Kidney (tissue), 14 donors: ENCODE results near the gene CALCA. TPM values are rescaled to one million over a fixed set of nuclear protein-coding genes. Genes with fewer than 3 reads are reported as not detected.

Experiments used
- DNase-seq, 5 donors: peaks; one replicate each; pipeline ENCODE4 v3.0.0-alpha.2; 2013 to 2020
- FAIRE-seq: peaks from 2 replicates; lab custom pipeline; 2012; peaks lifted over from hg19 to GRCh38; lab: Jason Lieb, UNC
- H3K27ac ChIP-seq, 2 donors: one replicate each; pipeline ENCODE4 v1.7.0; 2013; ENCODE audit warnings: low read depth in 2 of 2, low read length in 2 of 2, inconsistent platforms in 1 of 2
- H3K27me3 ChIP-seq: one replicate; pipeline ENCODE4 v1.7.1; 2013; ENCODE audit warnings: low read length, inconsistent platforms; ENCODE audit not compliant: control insufficient read depth, insufficient read depth
- H3K36me3 ChIP-seq, 3 donors: one replicate each; pipeline versions ENCODE4 v1.7.0 to v1.7.1; 2013; ENCODE audit warnings: low read length in 3 of 3, control low read depth in 1 of 3, inconsistent platforms in 1 of 3; ENCODE audit not compliant: insufficient read depth in 3 of 3, control insufficient read depth in 2 of 3
- H3K4me1 ChIP-seq, 3 donors: one replicate each; pipeline versions ENCODE4 v1.7.0 to v1.7.1; 2013; ENCODE audit warnings: low read length in 3 of 3, inconsistent platforms in 1 of 3, low read depth in 1 of 3; ENCODE audit not compliant: control insufficient read depth in 2 of 3, insufficient read depth in 2 of 3
- H3K4me3 ChIP-seq, 3 donors: one replicate each; pipeline versions ENCODE4 v1.7.0 to v1.8.1; 2013; ENCODE audit warnings: low read length in 3 of 3, control low read depth in 1 of 3, inconsistent platforms in 1 of 3
- H3K9ac ChIP-seq, 3 donors: one replicate each; pipeline versions ENCODE4 v1.7.0 to v1.7.1; 2013; ENCODE audit warnings: low read length in 3 of 3, control low read depth in 1 of 3, inconsistent platforms in 1 of 3
- H3K9me3 ChIP-seq, 3 donors: one replicate each; pipeline versions ENCODE4 v1.7.0 to v1.7.1; 2013; ENCODE audit warnings: low read length in 3 of 3, control low read depth in 1 of 3, inconsistent platforms in 1 of 3; ENCODE audit not compliant: control insufficient read depth in 2 of 3, insufficient read depth in 1 of 3
- intact Hi-C: fragments of 100-400 bp; cut with DNase I; formaldehyde crosslinking; loops from one replicate; pipeline ENCODE4 v1.11.1; 2022
- polyA plus RNA-seq: library from polyadenylated mRNA; stranded (reverse); fragments of 350-450 nt; fragmentation: Illumina TruSeq; extraction: RNeasy Lipid Tissue Mini Kit (QIAGEN cat#74804); gene quantifications from one replicate; pipeline ENCODE4 v1.2.3, GENCODE V29; 2014; ENCODE audit warnings: low read depth, low replicate concordance; ENCODE audit not compliant: insufficient read depth
- total RNA-seq: library from RNA; stranded (reverse); fragmentation: NEBNext Ultra II Directional; extraction: Animal tissue kit (Norgen Biotek cat#: 25700); gene quantifications from one replicate; pipeline ENCODE4 v1.2.1, GENCODE V29; 2021
- TF ChIP-seq, protein P1 (sequence below): IDR thresholded peaks from 3 replicates; pipeline ENCODE4 v1.5.1; 2012; ENCODE audit warnings: mild to moderate bottlenecking, moderate library complexity, borderline replicate concordance; ENCODE audit not compliant: insufficient read depth; ENCODE audit errors: extremely low read depth
- donor health status: control.
- donor health status: control.
- donor health status: control.
- donor health status: control.
- donor health status: control.
- donor health status: DM: yes; HTN: yes; CAD: no.
- donor health status: Normal renal cell carcinoma (clear cell type).

Gene CALCA
- total and polyA plus RNA-seq, 2 donors from 2014 or later: 29.8 TPM; not detected in 1

DNA sequence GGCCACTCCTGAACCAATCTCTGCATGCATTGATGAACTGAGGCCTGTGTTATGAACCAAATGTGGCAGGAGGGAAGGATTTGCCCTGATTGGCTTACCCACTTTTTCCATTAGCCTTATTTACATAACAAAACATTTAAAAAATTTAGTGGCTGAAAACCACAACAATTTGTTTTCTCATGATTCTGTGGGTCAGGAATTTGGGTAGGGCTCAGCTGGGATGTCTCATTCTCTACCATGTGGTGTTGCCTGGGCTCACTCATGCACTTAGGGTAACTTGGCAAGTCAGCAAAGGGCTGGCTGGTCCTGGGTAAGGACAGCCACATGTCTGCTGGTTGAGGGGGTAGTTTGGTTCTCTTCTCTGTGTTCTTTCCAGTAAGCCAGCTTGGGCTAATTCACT lies 45.0 kb downstream of the CALCA start:
- FAIRE-seq (no peak), DNase-seq (no peak)
- no peak overlapping the region for H3K9ac ChIP-seq
- no peaks in the 10 kb centered on the region for H3K4me1 ChIP-seq
- H3K27me3 ChIP-seq: no peaks in the 10 kb centered on the region
- intact Hi-C loops: no loop called here
- H3K27ac ChIP-seq: no peak overlapping the region
- H3K36me3 ChIP-seq: no peaks in the 10 kb centered on the region
- TF ChIP-seq, protein P1, sequence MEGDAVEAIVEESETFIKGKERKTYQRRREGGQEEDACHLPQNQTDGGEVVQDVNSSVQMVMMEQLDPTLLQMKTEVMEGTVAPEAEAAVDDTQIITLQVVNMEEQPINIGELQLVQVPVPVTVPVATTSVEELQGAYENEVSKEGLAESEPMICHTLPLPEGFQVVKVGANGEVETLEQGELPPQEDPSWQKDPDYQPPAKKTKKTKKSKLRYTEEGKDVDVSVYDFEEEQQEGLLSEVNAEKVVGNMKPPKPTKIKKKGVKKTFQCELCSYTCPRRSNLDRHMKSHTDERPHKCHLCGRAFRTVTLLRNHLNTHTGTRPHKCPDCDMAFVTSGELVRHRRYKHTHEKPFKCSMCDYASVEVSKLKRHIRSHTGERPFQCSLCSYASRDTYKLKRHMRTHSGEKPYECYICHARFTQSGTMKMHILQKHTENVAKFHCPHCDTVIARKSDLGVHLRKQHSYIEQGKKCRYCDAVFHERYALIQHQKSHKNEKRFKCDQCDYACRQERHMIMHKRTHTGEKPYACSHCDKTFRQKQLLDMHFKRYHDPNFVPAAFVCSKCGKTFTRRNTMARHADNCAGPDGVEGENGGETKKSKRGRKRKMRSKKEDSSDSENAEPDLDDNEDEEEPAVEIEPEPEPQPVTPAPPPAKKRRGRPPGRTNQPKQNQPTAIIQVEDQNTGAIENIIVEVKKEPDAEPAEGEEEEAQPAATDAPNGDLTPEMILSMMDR: no peak
- H3K9me3 ChIP-seq: no peaks in the 10 kb centered on the region
- no peak overlapping the region for H3K4me3 ChIP-seq

DNA sequence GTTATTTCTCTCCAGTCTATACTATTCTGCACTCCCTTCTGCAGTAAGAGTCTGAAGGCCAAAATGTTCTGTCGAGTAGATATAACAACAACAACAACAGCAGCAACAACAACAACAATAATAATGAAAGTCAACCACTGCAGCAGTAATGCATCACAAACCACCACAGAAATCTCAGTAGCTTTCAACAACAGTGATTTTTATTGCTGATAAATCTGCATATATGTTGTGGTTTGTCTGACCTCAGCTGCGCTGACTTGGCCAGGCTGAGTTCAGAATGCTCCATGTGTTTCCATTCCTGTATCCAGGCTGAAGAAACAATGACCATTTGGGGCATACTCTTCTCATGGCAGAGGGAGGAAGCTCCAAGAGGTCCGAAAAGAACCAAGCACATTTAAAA lies 47.8 kb downstream of the CALCA start:
- Histone ChIP-seq H3K27me3 (no peaks in the 10 kb centered on the region), H3K36me3 (no peaks in the 10 kb centered on the region), H3K9ac (no peak overlapping the region), H3K9me3 (no peaks in the 10 kb centered on the region), H3K27ac (no peak overlapping the region), H3K4me1 (no peaks in the 10 kb centered on the region), H3K4me3 (no peak overlapping the region)
- no peak for DNase-seq
- no peak for FAIRE-seq
- TF ChIP-seq, protein P1: no peak
- intact Hi-C loops: no loop called here

Other genes with a start within 250 kb of the CALCA start
- gene CYP2R1, start 80.1 kb downstream of the CALCA start, total RNA-seq: 11.6 TPM
- 18.5 TPM for gene CYP2R1, start 80.1 kb downstream of the CALCA start, polyA plus RNA-seq
- 0.22 TPM for gene CALCB, start 101.2 kb upstream of the CALCA start, total RNA-seq
- gene CALCB, start 101.2 kb upstream of the CALCA start, polyA plus RNA-seq: not detected
- 0.41 TPM for gene INSC, start 142.6 kb upstream of the CALCA start, total RNA-seq
- gene INSC, start 142.6 kb upstream of the CALCA start, polyA plus RNA-seq: 1.3 TPM